HepG2 (cell line): Measurements from ENCODE around the gene SMG7.

ENCODE experiments used
- MYNN ChIP-seq: sonication (generic); formaldehyde crosslinking; IDR thresholded peaks from 2 replicates; pipeline ENCODE4 v1.4.0; 2020; ENCODE audit warnings: mild to moderate bottlenecking, low read depth, missing genetic modification reagents
- POLR2AphosphoS5 ChIP-seq: IDR thresholded peaks from 2 replicates; pipeline ENCODE4 v1.6.1; 2012; ENCODE audit warnings: low read depth, low read length
- RFX5 ChIP-seq: IDR thresholded peaks from 2 replicates; pipeline ENCODE4 v1.6.1; 2011; ENCODE audit warnings: low read depth, low read length, improper control_type of control experiment
- SMAD3 ChIP-seq: sonication (generic); formaldehyde crosslinking; IDR thresholded peaks from 2 replicates; pipeline ENCODE4 v1.4.0; 2020; ENCODE audit warnings: missing genetic modification reagents
- TFAP4 ChIP-seq: sonication (generic); IDR thresholded peaks from 2 replicates; pipeline ENCODE4 v1.6.1; 2016; ENCODE audit warnings: low read depth, borderline replicate concordance
- ZBTB1 ChIP-seq: sonication (generic); formaldehyde crosslinking; IDR thresholded peaks from 2 replicates; pipeline ENCODE4 v1.4.0; 2020; ENCODE audit warnings: missing genetic modification reagents, borderline replicate concordance
- ZNF24 ChIP-seq: fragments of 450-650 bp; IDR thresholded peaks from 2 replicates; pipeline ENCODE4 v1.6.1; 2017; ENCODE audit warnings: antibody characterized with exemption, mild to moderate bottlenecking
- ZNF569 ChIP-seq: sonication (generic); formaldehyde crosslinking; IDR thresholded peaks from 2 replicates; pipeline ENCODE4 v1.5.0; 2020; ENCODE audit warnings: mild to moderate bottlenecking, missing genetic modification reagents, moderate library complexity, borderline replicate concordance
- ZNF709 ChIP-seq: sonication (generic); formaldehyde crosslinking; IDR thresholded peaks from 2 replicates; pipeline ENCODE4 v1.5.0; 2020; ENCODE audit warnings: mild to moderate bottlenecking, missing genetic modification reagents
- TF ChIP-seq, protein P1 (sequence below): sonication (generic); formaldehyde crosslinking; IDR thresholded peaks from 2 replicates; pipeline ENCODE4 v1.4.0; 2020; ENCODE audit warnings: mild to moderate bottlenecking, missing genetic modification reagents
- TF ChIP-seq, protein P2 (sequence below), 2 experiments: sonication (generic) in 1 of 2; formaldehyde crosslinking in 1 of 2; IDR thresholded peaks; 2 replicates each; pipeline versions ENCODE4 v1.5.1 to v1.6.1; 2011 to 2020; ENCODE audit warnings: borderline replicate concordance in 1 of 2, low read depth in 1 of 2, low read length in 1 of 2, mild to moderate bottlenecking in 1 of 2, missing genetic modification reagents in 1 of 2, moderate library complexity in 1 of 2

- TF ChIP-seq POLR2AphosphoS5 (no peak), RFX5 (no peak), TFAP4 (no peak), ZBTB1 (CRISPR knock-in tag) (no peak), SMAD3 (CRISPR knock-in tag) (no peak), ZNF569 (CRISPR knock-in tag) (no peak), MYNN (CRISPR knock-in tag) (no peak), ZNF709 (CRISPR knock-in tag) (no peak), ZNF24 (no peak)
- TF ChIP-seq, protein P1, sequence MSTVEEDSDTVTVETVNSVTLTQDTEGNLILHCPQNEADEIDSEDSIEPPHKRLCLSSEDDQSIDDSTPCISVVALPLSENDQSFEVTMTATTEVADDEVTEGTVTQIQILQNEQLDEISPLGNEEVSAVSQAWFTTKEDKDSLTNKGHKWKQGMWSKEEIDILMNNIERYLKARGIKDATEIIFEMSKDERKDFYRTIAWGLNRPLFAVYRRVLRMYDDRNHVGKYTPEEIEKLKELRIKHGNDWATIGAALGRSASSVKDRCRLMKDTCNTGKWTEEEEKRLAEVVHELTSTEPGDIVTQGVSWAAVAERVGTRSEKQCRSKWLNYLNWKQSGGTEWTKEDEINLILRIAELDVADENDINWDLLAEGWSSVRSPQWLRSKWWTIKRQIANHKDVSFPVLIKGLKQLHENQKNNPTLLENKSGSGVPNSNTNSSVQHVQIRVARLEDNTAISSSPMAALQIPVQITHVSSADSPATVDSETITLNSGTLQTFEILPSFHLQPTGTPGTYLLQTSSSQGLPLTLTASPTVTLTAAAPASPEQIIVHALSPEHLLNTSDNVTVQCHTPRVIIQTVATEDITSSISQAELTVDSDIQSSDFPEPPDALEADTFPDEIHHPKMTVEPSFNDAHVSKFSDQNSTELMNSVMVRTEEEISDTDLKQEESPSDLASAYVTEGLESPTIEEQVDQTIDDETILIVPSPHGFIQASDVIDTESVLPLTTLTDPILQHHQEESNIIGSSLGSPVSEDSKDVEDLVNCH (CRISPR knock-in tag): no peak
- TF ChIP-seq, protein P2, sequence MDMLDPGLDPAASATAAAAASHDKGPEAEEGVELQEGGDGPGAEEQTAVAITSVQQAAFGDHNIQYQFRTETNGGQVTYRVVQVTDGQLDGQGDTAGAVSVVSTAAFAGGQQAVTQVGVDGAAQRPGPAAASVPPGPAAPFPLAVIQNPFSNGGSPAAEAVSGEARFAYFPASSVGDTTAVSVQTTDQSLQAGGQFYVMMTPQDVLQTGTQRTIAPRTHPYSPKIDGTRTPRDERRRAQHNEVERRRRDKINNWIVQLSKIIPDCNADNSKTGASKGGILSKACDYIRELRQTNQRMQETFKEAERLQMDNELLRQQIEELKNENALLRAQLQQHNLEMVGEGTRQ (IDR thresholded peaks at IDR 0.05; ENCODE audit: low read depth, low read length): no peak
- TF ChIP-seq, protein P2 (CRISPR knock-in tag; IDR thresholded peaks at IDR 0.05; ENCODE audit: borderline replicate concordance): no peak
Measured at GRCh38 chr1:183567584-183567983, 95.3 kb downstream of the SMG7 start.
